H1 (cell line): ENCODE results near the gene NGFR. TPM values are rescaled to one million over a fixed set of nuclear protein-coding genes. Genes with fewer than 3 reads are reported as not detected.

Experiments used
- CTCF ChIA-PET: fragments of 300-600 bp; sonication (Branson Sonifier 250); formaldehyde crosslinking; loops from one replicate; lab custom pipeline; 2021; ENCODE audit not compliant: partially characterized antibody; lab: Charles Lee
- POLR2A ChIA-PET: fragments of 300-600 bp; sonication (Branson Sonifier 250); formaldehyde crosslinking; loops from one replicate; lab custom pipeline; 2021; ENCODE audit warnings: inconsistent platforms; ENCODE audit not compliant: partially characterized antibody; lab: Charles Lee
- DNase-seq, 2 experiments: peaks; one replicate each; pipeline versions ENCODE4 v3.0.0 to v3.0.0-alpha.2; 2010 to 2022; ENCODE audit warnings: low spot score in 2 of 2, low read depth in 1 of 2, mixed read lengths in 1 of 2
- FAIRE-seq: peaks from 2 replicates; lab custom pipeline; 2011; peaks lifted over from hg19 to GRCh38; lab: Jason Lieb, UNC
- H2AFZ ChIP-seq: 2 replicates; pipeline ENCODE4 v1.8.1; 2012; ENCODE audit warnings: low read length, inconsistent platforms
- H2AK5ac ChIP-seq: 2 replicates; pipeline ENCODE4 v1.6.1; 2013; ENCODE audit warnings: low read depth, low read length
- H2BK120ac ChIP-seq: replicated peaks from 2 replicates; pipeline ENCODE3; 2013; ENCODE audit warnings: low read depth, low read length, inconsistent platforms
- H2BK12ac ChIP-seq: 2 replicates; pipeline ENCODE4 v1.6.1; 2013; ENCODE audit warnings: low read depth, low read length
- H2BK15ac ChIP-seq: 2 replicates; pipeline ENCODE4 v1.6.1; 2013; ENCODE audit warnings: low read length
- H2BK20ac ChIP-seq: 2 replicates; pipeline ENCODE4 v1.6.1; 2013; ENCODE audit warnings: low read length
- H2BK5ac ChIP-seq: 2 replicates; pipeline ENCODE4 v1.6.1; 2013; ENCODE audit warnings: low read depth, low read length
- H3K14ac ChIP-seq: 2 replicates; pipeline ENCODE4 v1.6.1; 2013; ENCODE audit warnings: inconsistent platforms; ENCODE audit not compliant: insufficient read length
- H3K18ac ChIP-seq: 2 replicates; pipeline ENCODE4 v1.6.1; 2013; ENCODE audit warnings: low read length; ENCODE audit errors: extremely low read depth
- H3K23ac ChIP-seq: 2 replicates; pipeline ENCODE4 v1.6.1; 2013; ENCODE audit warnings: inconsistent platforms; ENCODE audit not compliant: insufficient read length
- H3K23me2 ChIP-seq: 2 replicates; pipeline ENCODE4 v1.6.1; 2013; ENCODE audit warnings: low read depth, low read length
- H3K27ac ChIP-seq: 2 replicates; pipeline ENCODE4 v1.6.1; 2011; ENCODE audit warnings: low read depth, low read length, inconsistent platforms
- H3K27me3 ChIP-seq, 4 experiments: replicated peaks in 1 of 4; 1 replicate in 1 of 4; 2 replicates in 3 of 4; pipeline versions ENCODE4 v1.6.1 to v1.8.1; 2011 to 2013; ENCODE audit warnings: low read length in 3 of 4, mild to moderate bottlenecking in 3 of 4, inconsistent platforms in 2 of 4, mixed read lengths in 2 of 4, moderate library complexity in 1 of 4; ENCODE audit not compliant: control insufficient read depth in 3 of 4, insufficient read depth in 3 of 4; ENCODE audit errors: extremely low read depth in 1 of 4
- H3K36me3 ChIP-seq, 4 experiments: 2 replicates each; pipeline versions ENCODE4 v1.6.1 to v1.8.1; 2011 to 2013; ENCODE audit warnings: mild to moderate bottlenecking in 4 of 4, low read length in 3 of 4, moderate library complexity in 2 of 4, control low read depth in 1 of 4, inconsistent platforms in 1 of 4; ENCODE audit not compliant: insufficient read depth in 4 of 4, control insufficient read depth in 2 of 4
- H3K4ac ChIP-seq: replicated peaks from 2 replicates; pipeline ENCODE3; 2013; ENCODE audit warnings: low read length, low read depth, mixed read lengths, inconsistent platforms; ENCODE audit not compliant: insufficient read length
- H3K4me1 ChIP-seq, 4 experiments: replicated peaks in 1 of 4; 1 replicate in 1 of 4; 2 replicates in 3 of 4; pipeline versions ENCODE4 v1.6.1 to v1.8.1; 2011 to 2013; ENCODE audit warnings: low read length in 3 of 4, inconsistent platforms in 2 of 4, mixed read lengths in 1 of 4; ENCODE audit not compliant: insufficient read depth in 4 of 4, control insufficient read depth in 3 of 4
- H3K4me2 ChIP-seq, 2 experiments: 2 replicates each; pipeline versions ENCODE4 v1.6.1 to v1.8.1; 2011 to 2013; ENCODE audit warnings: low read depth in 2 of 2, low read length in 2 of 2, control low read depth in 1 of 2, inconsistent platforms in 1 of 2, mild to moderate bottlenecking in 1 of 2; ENCODE audit not compliant: insufficient read depth in 1 of 2
- H3K4me3 ChIP-seq, 4 experiments: fragments of 200-600, 300-600 bp in 1 of 4; sonication (generic), shearing (Covaris generic), sonication (Bioruptor Twin) in 1 of 4; 2 replicates each; pipeline versions ENCODE4 v1.5.1 to v1.8.1; 2011 to 2016; ENCODE audit warnings: low read length in 4 of 4, low read depth in 3 of 4, control low read depth in 2 of 4, inconsistent platforms in 2 of 4, mild to moderate bottlenecking in 2 of 4, mixed read lengths in 1 of 4, moderate library complexity in 1 of 4; ENCODE audit not compliant: insufficient read depth in 2 of 4; ENCODE audit errors: extremely low read depth in 1 of 4
- H3K56ac ChIP-seq: replicated peaks from 2 replicates; pipeline ENCODE3; 2013; ENCODE audit warnings: low read depth, mild to moderate bottlenecking, mixed read lengths, low read length, inconsistent platforms; ENCODE audit not compliant: insufficient read length
- H3K79me1 ChIP-seq: 2 replicates; pipeline ENCODE4 v1.6.1; 2013; ENCODE audit warnings: low read depth, low read length, control low read depth
- H3K79me2 ChIP-seq, 2 experiments: 2 replicates each; pipeline versions ENCODE4 v1.6.1 to v1.8.1; 2012 to 2013; ENCODE audit warnings: low read length in 2 of 2, mild to moderate bottlenecking in 2 of 2, inconsistent platforms in 1 of 2; ENCODE audit not compliant: insufficient read depth in 2 of 2, control insufficient read depth in 1 of 2
- H3K9ac ChIP-seq, 4 experiments: replicated peaks in 1 of 4; 1 replicate in 1 of 4; 2 replicates in 3 of 4; pipeline versions ENCODE4 v1.6.1 to v1.8.1; 2011 to 2013; ENCODE audit warnings: low read depth in 3 of 4, low read length in 3 of 4, control low read depth in 2 of 4, mild to moderate bottlenecking in 2 of 4, moderate library complexity in 2 of 4, inconsistent platforms in 1 of 4; ENCODE audit errors: extremely low read depth in 1 of 4
- H3K9me3 ChIP-seq, 2 experiments: 2 replicates each; pipeline versions ENCODE4 v1.6.1 to v1.8.1; 2012 to 2013; ENCODE audit warnings: mild to moderate bottlenecking in 2 of 2, moderate library complexity in 2 of 2, control low read depth in 1 of 2, inconsistent platforms in 1 of 2, low read depth in 1 of 2, low read length in 1 of 2, mixed read lengths in 1 of 2; ENCODE audit not compliant: insufficient read depth in 2 of 2
- H4K20me1 ChIP-seq, 2 experiments: replicated peaks in 1 of 2; 2 replicates each; pipeline versions ENCODE3 to v1.8.1; 2011 to 2013; ENCODE audit warnings: inconsistent platforms in 2 of 2, low read length in 2 of 2, mild to moderate bottlenecking in 1 of 2; ENCODE audit not compliant: insufficient read depth in 2 of 2, control insufficient read depth in 1 of 2
- H4K5ac ChIP-seq: 2 replicates; pipeline ENCODE4 v1.6.1; 2013; ENCODE audit warnings: low read length, low read depth, mixed read lengths, inconsistent platforms; ENCODE audit not compliant: insufficient read length
- H4K8ac ChIP-seq: 2 replicates; pipeline ENCODE4 v1.8.0; 2013; ENCODE audit warnings: mild to moderate bottlenecking, moderate library complexity, low read length, inconsistent platforms; ENCODE audit not compliant: insufficient read depth; ENCODE audit errors: extremely low read depth
- H4K91ac ChIP-seq: replicated peaks from 2 replicates; pipeline ENCODE3; 2013; ENCODE audit warnings: low read length, mixed read lengths, inconsistent platforms; ENCODE audit not compliant: insufficient read length
- YY1 ChIP-seq: IDR thresholded peaks from 2 replicates; pipeline ENCODE4 v1.6.1; 2011; ENCODE audit warnings: low read depth, mild to moderate bottlenecking, low read length
- WGBS, 2 experiments: shearing (Covaris generic) in 1 of 2; methylation state at CpG; one replicate each; pipeline versions ENCODE4 v1.1.6 to v1.1.7; 2013 to 2015; ENCODE audit warnings: low lambda C conversion rate in 2 of 2, mixed read lengths in 2 of 2, inconsistent platforms in 1 of 2, low coverage in 1 of 2, missing lambda C conversion rate in 1 of 2; ENCODE audit not compliant: insufficient replicate concordance in 2 of 2, insufficient coverage in 1 of 2, insufficient read length in 1 of 2; ENCODE audit errors: extremely low coverage in 1 of 2, missing lambda C conversion rate in 1 of 2; 5-methylcytosine and 5-hydroxymethylcytosine counted together
- polyA plus RNA-seq, 7 experiments: library from polyadenylated mRNA; depleted of rRNA in 3 of 7; stranded (reverse) in 5 of 7; unstranded in 2 of 7; fragments of >200 nt in 5 of 7; fragments of 200-250 nt in 2 of 7; gene quantifications; 1 replicate in 5 of 7; 2 replicates in 1 of 7; 4 replicates in 1 of 7; pipeline versions ENCODE4 v1.2.1 to v1.2.3, GENCODE V29; 2011 to 2013; ENCODE audit warnings: missing spikeins in 2 of 7, mixed read lengths in 2 of 7
- total RNA-seq: library from RNA; stranded (reverse); fragmentation: NEBNext Ultra II Directional; extraction: Animal tissue kit (Norgen Biotek cat#: 25700); gene quantifications from 2 replicates; pipeline ENCODE4 v1.2.1, GENCODE V29; 2021
- TF ChIP-seq, protein P1 (sequence below), 3 experiments: IDR thresholded peaks; 1 replicate in 2 of 3; 2 replicates in 1 of 3; pipeline versions ENCODE4 v1.5.1 to v1.6.1; 2011; ENCODE audit warnings: low read length in 3 of 3, mild to moderate bottlenecking in 3 of 3, inconsistent platforms in 2 of 3, low read depth in 1 of 3, moderate library complexity in 1 of 3; ENCODE audit not compliant: insufficient read depth in 1 of 3; ENCODE audit errors: control extremely low read depth in 1 of 3

NGFR gene
- total and polyA plus RNA-seq, 2 of the 8 experiments (the other 6 are each of a cell fraction or from before 2014, with no cell fraction given): 8.1 to 10.3 TPM

DNA sequence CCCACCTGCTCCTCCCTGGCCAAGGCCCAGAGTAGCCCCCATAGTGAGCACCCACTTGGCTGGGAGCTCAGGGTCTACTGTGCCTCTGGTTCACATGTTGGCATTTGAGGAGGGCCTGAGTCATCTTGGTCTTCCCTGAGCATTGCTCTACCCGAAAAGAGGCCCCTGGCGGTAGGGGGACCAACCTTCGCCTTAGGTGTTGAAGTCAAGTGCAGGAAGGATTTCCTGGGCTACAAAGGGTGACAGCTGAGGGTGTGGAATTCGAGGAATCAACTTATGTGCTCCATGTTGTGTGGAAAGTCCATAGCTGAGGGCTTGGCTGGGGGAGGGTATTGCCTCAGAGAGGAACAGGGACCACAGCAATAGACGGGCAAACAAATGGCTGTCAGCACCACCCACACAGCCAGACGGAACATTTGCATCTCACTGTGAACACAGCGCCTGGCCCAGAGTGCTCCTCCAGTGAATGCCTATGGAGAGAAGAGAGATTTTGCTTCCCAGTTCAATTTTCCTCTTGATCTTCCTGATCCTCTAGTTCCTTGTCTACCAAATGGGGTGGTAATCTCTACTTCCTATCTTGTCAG is 35.6 kb upstream of the NGFR start:
- 61% methylated on average over 7 of the region's 7 CpGs; no CpG with 5 or more reads in 1 of the 2 experiments for WGBS, 2 experiments
- peak overlapping the region; percentile 48; the same call in 1 of the 2 replicates for H2AFZ ChIP-seq
- no peaks in the 10 kb centered on the region for H3K79me2 ChIP-seq
- H4K5ac ChIP-seq: no peak overlapping the region
- H4K20me1 ChIP-seq: peaks cover 0 to 1% of the 10 kb centered on the region in 2 experiments
- POLR2A ChIA-PET: no interaction called here
- H3K4me3 ChIP-seq: no peak overlapping the region
- no peaks in the 10 kb centered on the region; the same call in 1 of the 2 replicates for H3K79me1 ChIP-seq
- H3K23me2 ChIP-seq: no peaks in the 10 kb centered on the region
- TF ChIP-seq YY1: no peak
- TF ChIP-seq, protein P1, sequence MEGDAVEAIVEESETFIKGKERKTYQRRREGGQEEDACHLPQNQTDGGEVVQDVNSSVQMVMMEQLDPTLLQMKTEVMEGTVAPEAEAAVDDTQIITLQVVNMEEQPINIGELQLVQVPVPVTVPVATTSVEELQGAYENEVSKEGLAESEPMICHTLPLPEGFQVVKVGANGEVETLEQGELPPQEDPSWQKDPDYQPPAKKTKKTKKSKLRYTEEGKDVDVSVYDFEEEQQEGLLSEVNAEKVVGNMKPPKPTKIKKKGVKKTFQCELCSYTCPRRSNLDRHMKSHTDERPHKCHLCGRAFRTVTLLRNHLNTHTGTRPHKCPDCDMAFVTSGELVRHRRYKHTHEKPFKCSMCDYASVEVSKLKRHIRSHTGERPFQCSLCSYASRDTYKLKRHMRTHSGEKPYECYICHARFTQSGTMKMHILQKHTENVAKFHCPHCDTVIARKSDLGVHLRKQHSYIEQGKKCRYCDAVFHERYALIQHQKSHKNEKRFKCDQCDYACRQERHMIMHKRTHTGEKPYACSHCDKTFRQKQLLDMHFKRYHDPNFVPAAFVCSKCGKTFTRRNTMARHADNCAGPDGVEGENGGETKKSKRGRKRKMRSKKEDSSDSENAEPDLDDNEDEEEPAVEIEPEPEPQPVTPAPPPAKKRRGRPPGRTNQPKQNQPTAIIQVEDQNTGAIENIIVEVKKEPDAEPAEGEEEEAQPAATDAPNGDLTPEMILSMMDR (IDR thresholded peaks at IDR 0.05; ENCODE audit: control extremely low read depth in 1 of 3, insufficient read depth in 1 of 3, low read depth in 1 of 3, low read length in 3 of 3): peak; percentile 29 to 55 (median 46); a peak in 3 of 4 replicates
- TF ChIP-seq, all 59 proteins: peak for 1
- no peak overlapping the region for H2BK120ac ChIP-seq
- CTCF ChIA-PET: interaction anchor here (0.8 to 12.0 kb wide), 12 partner anchors 8 to 97 kb away, joined by 3 to 111 read pairs (median 4); no protein-coding TSS in a partner anchor
- no peak overlapping the region for H3K4ac ChIP-seq
- peaks cover 0 to 3% (median 0%) of the 10 kb centered on the region in 4 experiments; a peak in 1 of 7 replicates for H3K27me3 ChIP-seq
- no peaks in the 10 kb centered on the region for H3K36me3 ChIP-seq
- no peak overlapping the region for H3K27ac ChIP-seq
- peaks cover 0 to 10% (median 3%) of the 10 kb centered on the region in 4 experiments; a peak in 4 of 7 replicates for H3K4me1 ChIP-seq
- H3K56ac ChIP-seq: no peak overlapping the region
- 0 out of 4 replicates have a peak, but pooled peaks cover 0 to 6% of the 10 kb centered on the region in 2 experiments for H3K9me3 ChIP-seq
- H4K91ac ChIP-seq: no peak overlapping the region
- DNase-seq (no peak), FAIRE-seq (peak; percentile 45)
- no peak overlapping the region for H3K18ac ChIP-seq
- no peak overlapping the region for H3K9ac ChIP-seq
- H3K23ac ChIP-seq: no peak overlapping the region
- H2BK20ac ChIP-seq: no peak overlapping the region
- no peak overlapping the region for H3K14ac ChIP-seq
- no peak overlapping the region; the same call in 1 of the 2 replicates for H2BK12ac ChIP-seq
- H4K8ac ChIP-seq: peak overlapping the region; percentile 53; the same call in 1 of the 2 replicates
- H2AK5ac ChIP-seq: no peak overlapping the region
- H2BK15ac ChIP-seq: no peak overlapping the region
- no peak overlapping the region for H2BK5ac ChIP-seq
- H3K4me2 ChIP-seq: no peak overlapping the region
